Fibroblast of lung (primary cell): ENCODE data around the gene DND1.

Experiments used
- CTCF ChIP-seq, 2 donors: IDR thresholded peaks in 1 of 2; conservative IDR thresholded peaks in 1 of 2; 1 replicate in 1 of 2; 2 replicates in 1 of 2; pipeline ENCODE4 v1.5.1; 2011 to 2012; ENCODE audit warnings: low read length in 2 of 2, control low read depth in 1 of 2, inconsistent platforms in 1 of 2, low read depth in 1 of 2, mild to moderate bottlenecking in 1 of 2
- EZH2 ChIP-seq: IDR thresholded peaks from 2 replicates; pipeline ENCODE4 v1.5.1; 2012; ENCODE audit warnings: low read length, control low read depth, mild to moderate bottlenecking; ENCODE audit errors: missing control alignments

- no peak for TF ChIP-seq CTCF (conservative IDR thresholded peaks at IDR 0.05 in 1 of 2, IDR thresholded peaks at IDR 0.05 in 1 of 2; ENCODE audit: low read depth in 1 of 2, low read length in 2 of 2)
- no peak for TF ChIP-seq EZH2
These were observed 1.8 kb downstream of the DND1 start for GRCh38 chr5:140671472-140672125.
